Inflammatory macrophage treated with lipopolysaccharide for 1 hour (primary cell): Measurements from ENCODE around the gene PDIA6.
"Not testable (repeated sequence)": the region's sequence is repeated elsewhere in the genome, so short reads cannot be mapped to it uniquely, and the experiment has no call there.

Experiments used
- DNase-seq, 2 donors: peaks; one replicate each; pipeline ENCODE4 v3.0.0-alpha.2; 2020 to 2022

PDIA6 gene

GRCh38 chr2:10810202-10811161, 2.1 kb downstream of the PDIA6 start:
- peak in 1 of 2 donors; percentile 14 for DNase-seq

GRCh38 chr2:10806543-10806942, 6.0 kb downstream of the PDIA6 start:
- no peak for DNase-seq

- DNase-seq: not testable (repeated sequence)
Measured at GRCh38 chr2:10805990-10806389, 6.6 kb downstream of the PDIA6 start.

- no peak for DNase-seq
Measured at GRCh38 chr2:10802657-10803056, 9.9 kb downstream of the PDIA6 start.

GRCh38 chr2:10800163-10800562, 12.4 kb downstream of the PDIA6 start:
- DNase-seq: no peak

GRCh38 chr2:10798783-10799182, 13.8 kb downstream of the PDIA6 start:
- no peak for DNase-seq

- DNase-seq: no peak
Measured at GRCh38 chr2:10796703-10797102, 15.9 kb downstream of the PDIA6 start.

GRCh38 chr2:10795508-10796046, 17.0 kb downstream of the PDIA6 start:
- DNase-seq: no peak

- DNase-seq: no peak
Measured at GRCh38 chr2:10794876-10795275, 17.7 kb downstream of the PDIA6 start.

- no peak for DNase-seq
Measured at GRCh38 chr2:10793816-10794215, 18.8 kb downstream of the PDIA6 start.

GRCh38 chr2:10792660-10793400, 19.8 kb downstream of the PDIA6 start:
- no peak for DNase-seq

- DNase-seq: no peak
Measured at GRCh38 chr2:10792001-10792634, 20.5 kb downstream of the PDIA6 start.

GRCh38 chr2:10790228-10790973, 22.2 kb downstream of the PDIA6 start:
- no peak for DNase-seq

- no peak for DNase-seq
Measured at GRCh38 chr2:10788855-10789254, 23.7 kb downstream of the PDIA6 start.

- peak; percentile 4 to 33 for DNase-seq
Measured at GRCh38 chr2:10787176-10787968, 25.2 kb downstream of the PDIA6 start.

GRCh38 chr2:10786240-10786982, 26.2 kb downstream of the PDIA6 start:
- DNase-seq: no peak

- no peak for DNase-seq
Measured at GRCh38 chr2:10785260-10785659, 27.3 kb downstream of the PDIA6 start.

GRCh38 chr2:10784719-10785118, 27.9 kb downstream of the PDIA6 start:
- no peak for DNase-seq

- no peak for DNase-seq
Measured at GRCh38 chr2:10783421-10783820, 29.2 kb downstream of the PDIA6 start.

- DNase-seq: no peak
Measured at GRCh38 chr2:10781746-10782145, 30.8 kb downstream of the PDIA6 start.

GRCh38 chr2:10780821-10781220, 31.8 kb downstream of the PDIA6 start:
- DNase-seq: not testable (repeated sequence)
